GM12878 (cell line): ENCODE data around the gene CXCL1.

Experiments
- CEBPB ChIP-seq, 2 experiments: fragments of 150-350 bp in 1 of 2; IDR thresholded peaks; 2 replicates each; pipeline ENCODE4 v1.6.1; 2012 to 2014; ENCODE audit warnings: low read depth in 2 of 2, low read length in 2 of 2, borderline replicate concordance in 1 of 2, inconsistent platforms in 1 of 2
- CTCF ChIP-seq, 3 experiments: IDR thresholded peaks in 2 of 3; conservative IDR thresholded peaks in 1 of 3; 2 replicates each; pipeline ENCODE4 v1.5.1; 2011; ENCODE audit warnings: low read depth in 3 of 3, low read length in 3 of 3, mild to moderate bottlenecking in 3 of 3, control low read depth in 2 of 3, moderate library complexity in 2 of 3, inconsistent platforms in 1 of 3, mixed read lengths in 1 of 3; ENCODE audit not compliant: control insufficient read depth in 2 of 3, insufficient read depth in 1 of 3; ENCODE audit errors: extremely low read depth in 1 of 3
- JUND ChIP-seq: IDR thresholded peaks from 2 replicates; pipeline ENCODE4 v1.6.1; 2012; ENCODE audit warnings: low read depth, mild to moderate bottlenecking, low read length, improper control_type of control experiment, moderate library complexity
- POLR2AphosphoS5 ChIP-seq: IDR thresholded peaks from 2 replicates; pipeline ENCODE4 v1.6.1; 2011; ENCODE audit warnings: mild to moderate bottlenecking, low read length, inconsistent platforms
- ZNF274 ChIP-seq: IDR thresholded peaks from one replicate; pipeline ENCODE4 v1.8.0; 2011; ENCODE audit not compliant: insufficient read length, insufficient read depth

DNA sequence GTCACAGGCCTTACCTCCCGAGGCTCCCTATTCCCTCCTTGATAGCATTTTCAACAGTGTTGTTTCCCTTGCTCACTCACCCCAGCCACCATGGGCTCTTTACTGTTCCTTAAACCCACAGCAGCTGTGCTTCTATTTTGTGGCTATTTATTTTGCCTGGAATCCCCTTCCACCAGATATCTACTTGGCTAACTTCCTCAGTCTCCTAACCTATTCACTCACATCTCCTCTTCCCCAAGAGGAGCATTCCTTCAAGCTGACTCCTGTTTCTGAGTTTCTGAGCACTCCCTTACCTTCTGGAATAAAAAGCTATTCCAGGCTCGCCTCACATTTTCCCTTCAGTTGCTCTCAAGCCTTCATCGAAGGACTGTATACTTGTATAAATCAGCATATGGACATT lies 50.5 kb downstream of the CXCL1 start:
- TF ChIP-seq CEBPB (IDR thresholded peaks at IDR 0.05; ENCODE audit: borderline replicate concordance in 1 of 2, low read depth in 2 of 2, low read length in 2 of 2) = no peak
- TF ChIP-seq JUND = no peak
- TF ChIP-seq CTCF (IDR thresholded peaks at IDR 0.05 in 2 of 3, conservative IDR thresholded peaks at IDR 0.05 in 1 of 3; ENCODE audit: control insufficient read depth in 2 of 3, extremely low read depth in 1 of 3, insufficient read depth in 1 of 3, low read depth in 3 of 3, low read length in 3 of 3) = no peak
- TF ChIP-seq POLR2AphosphoS5 = no peak
- TF ChIP-seq ZNF274 = no peak
